ENCODE measurements around the gene HINT2.
A peak's percentile ranks its signal among the peaks of the same experiment; 100 is the strongest.

The HINT2 gene

GRCh38 chr9:35811381-35812024 lies 3.3 kb downstream of the HINT2 start:
- no peak for DNase-seq

GRCh38 chr9:35810122-35810521 lies 4.7 kb downstream of the HINT2 start:
- no peak for DNase-seq

- no peak for DNase-seq
Observed at GRCh38 chr9:35808433-35808832, 6.4 kb downstream of the HINT2 start.

DNA sequence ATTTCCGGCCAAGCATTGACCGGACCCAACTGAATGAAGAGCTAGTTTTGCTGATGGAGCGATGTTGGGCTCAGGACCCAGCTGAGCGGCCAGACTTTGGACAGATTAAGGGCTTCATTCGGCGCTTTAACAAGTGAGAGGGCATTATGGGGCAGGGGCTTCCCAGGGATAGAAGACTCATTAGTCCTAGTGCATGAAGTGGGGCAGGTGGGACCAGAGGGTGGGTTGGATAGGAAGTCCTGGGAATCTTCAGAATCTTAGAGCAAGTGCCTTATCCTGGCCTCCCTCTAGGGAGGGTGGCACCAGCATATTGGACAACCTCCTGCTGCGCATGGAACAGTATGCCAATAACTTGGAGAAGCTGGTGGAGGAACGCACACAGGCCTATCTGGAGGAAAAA lies 8.7 kb downstream of the HINT2 start:
- no peak for DNase-seq

DNA sequence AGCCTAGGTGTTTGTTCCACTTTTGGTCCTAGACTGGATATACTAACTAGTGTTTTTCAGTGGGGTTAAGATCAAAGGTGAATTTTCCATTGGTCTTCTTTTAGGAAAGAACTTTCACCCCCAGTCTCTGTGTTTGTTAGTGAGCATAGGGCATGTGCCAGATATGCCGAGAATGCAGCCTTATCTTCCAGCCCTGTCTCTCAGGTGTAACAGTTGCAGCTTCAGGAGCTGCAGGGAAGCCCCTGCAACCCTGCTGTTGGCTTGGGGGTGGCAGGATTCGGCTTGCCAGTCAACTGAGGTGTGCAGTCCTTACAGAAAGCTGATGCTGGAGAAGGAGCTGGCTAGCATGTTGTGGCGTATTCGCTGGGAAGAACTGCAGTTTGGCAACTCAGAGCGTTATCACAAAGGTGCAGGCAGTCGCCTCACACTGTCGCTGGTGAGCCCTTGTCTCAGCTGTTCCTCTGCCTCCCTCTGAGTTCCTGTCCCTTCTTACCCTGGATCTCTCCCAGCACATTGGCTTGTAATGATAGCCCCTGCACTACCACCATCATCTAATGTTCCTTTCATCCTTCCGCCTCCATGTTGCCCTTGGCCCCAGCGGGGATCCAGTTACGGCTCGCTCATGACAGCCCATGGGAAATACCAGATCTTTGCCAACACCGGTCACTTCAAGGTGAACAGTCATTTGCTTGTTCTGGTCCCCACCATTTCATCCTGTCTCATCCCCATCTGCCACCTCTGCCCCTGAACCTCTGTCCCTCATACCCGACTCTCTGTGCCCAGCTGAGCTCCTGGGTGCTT lies 13.3 kb downstream of the HINT2 start:
- DNase-seq = no peak

DNA sequence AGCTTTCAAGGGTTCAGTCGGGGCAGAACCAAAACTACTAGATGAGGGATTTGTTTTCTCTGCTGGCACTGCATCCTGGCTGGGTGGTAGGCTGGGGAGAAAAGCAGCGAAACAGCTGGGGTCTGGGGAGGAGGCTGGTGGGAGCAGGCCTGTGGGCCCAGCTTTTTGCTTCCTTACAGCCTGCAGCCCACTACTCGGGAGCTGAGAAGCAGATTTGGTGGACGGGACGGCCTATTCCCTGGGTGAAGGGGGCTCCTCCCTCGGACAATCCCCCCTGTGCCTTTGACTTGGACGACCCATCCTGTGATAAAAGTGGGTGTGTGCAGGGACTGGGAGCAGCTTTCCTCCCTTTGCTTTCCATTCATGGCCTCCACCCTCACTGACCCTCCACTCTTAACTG lies 14.3 kb downstream of the HINT2 start:
- DNase-seq = no peak

GRCh38 chr9:35798658-35799374 lies 16.0 kb downstream of the HINT2 start:
- no peak for DNase-seq

- no peak for DNase-seq
Observed at GRCh38 chr9:35797311-35798109, 17.3 kb downstream of the HINT2 start.

- DNase-seq = no peak
Observed at GRCh38 chr9:35795695-35796094, 19.1 kb downstream of the HINT2 start.

DNA sequence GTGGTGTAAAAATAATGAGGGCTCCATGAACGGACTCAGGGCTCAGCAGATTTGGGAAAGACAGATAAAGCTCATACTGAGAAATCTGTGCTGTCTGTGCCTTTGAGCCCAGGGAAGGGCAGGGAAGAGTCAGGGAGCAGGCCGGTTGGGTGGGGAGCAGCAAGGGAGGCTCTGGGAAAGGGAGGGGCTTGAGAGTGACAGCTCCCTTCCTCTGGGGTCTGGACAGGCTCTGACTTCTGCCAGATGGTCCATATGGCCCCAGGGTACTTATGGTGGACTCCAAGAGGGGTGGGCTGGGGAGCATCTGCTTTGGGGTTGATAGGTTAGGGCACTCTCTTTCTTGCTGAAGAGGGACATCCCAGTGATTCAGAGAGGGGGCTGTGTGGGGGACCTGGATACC lies 21.4 kb downstream of the HINT2 start:
- DNase-seq = no peak

DNA sequence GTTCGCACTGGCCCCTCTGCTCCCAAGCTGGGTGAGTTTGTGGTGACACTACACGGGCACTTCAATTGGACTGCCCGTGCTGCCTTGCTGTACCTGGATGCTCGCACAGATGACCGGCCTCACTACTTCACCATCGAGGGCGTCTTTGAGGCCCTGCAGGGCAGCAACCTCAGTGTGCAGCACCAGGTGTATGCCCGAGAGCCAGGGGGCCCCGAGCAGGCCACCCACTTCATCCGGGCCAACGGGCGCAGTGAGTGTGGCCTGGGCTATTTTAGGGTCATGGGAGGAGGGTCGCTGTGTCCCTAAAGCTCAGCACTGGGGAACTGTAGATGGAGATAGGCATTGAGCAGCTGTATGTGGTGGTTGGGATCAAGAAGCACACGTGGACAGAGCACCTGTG lies 22.0 kb downstream of the HINT2 start:
- no peak for DNase-seq

DNA sequence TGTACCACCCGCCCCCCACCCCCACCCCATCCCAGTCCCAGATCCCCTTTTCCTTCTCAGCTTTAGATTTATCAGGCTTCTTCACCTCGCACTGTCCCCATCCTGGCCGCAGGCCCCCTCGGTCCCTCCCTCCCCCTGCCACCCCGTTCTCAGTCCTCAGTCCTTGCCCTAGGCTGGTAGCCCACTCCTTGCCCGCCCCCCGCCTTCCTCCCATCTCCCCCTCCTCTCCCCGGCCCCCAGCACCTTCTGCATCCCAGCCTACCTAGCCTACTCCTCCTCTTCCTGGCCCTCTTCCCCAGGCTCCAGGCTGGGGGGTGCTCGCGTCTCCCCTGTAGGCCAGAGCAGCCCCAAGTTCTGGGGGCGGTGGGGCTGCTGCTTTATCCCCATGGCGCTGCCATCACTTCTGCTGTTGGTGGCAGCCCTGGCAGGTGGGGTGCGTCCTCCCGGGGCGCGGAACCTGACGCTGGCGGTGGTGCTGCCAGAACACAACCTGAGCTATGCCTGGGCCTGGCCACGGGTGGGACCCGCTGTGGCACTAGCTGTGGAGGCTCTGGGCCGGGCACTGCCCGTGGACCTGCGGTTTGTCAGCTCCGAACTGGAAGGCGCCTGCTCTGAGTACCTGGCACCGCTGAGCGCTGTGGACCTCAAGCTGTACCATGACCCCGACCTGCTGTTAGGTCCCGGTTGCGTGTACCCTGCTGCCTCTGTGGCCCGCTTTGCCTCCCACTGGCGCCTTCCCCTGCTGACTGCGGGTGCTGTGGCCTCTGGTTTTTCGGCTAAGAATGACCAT lies 22.6 kb downstream of the HINT2 start:
- DNase-seq = no peak

GRCh38 chr9:35791297-35791921 lies 23.4 kb downstream of the HINT2 start, which contains the start of gene NPR2:
NPR2 (plus strand) TSS chr9:35791591; CDS start chr9:35792409, 818 bp downstream.
- no peak for DNase-seq

GRCh38 chr9:35790385-35791296 lies 24.2 kb downstream of the HINT2 start:
- DNase-seq = peak; percentile 78

DNA sequence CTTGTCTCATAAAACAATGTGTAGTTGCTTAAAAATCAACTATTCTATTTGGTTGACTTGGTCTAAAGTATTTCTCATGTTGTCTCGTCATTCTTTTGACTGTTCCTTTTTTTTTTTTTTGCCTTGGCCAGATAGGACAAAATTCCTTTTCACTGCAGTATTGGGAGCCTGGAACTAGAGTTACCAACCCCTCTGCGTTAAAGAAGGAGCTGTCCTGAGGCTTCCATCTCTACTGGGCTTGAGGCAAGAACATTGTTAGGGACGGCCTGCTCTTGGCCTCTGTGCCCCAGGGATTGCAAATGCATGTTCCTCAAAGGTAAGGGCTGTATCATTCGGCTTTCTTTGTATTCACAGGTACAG lies 24.8 kb downstream of the HINT2 start:
- DNase-seq = no peak

DNA sequence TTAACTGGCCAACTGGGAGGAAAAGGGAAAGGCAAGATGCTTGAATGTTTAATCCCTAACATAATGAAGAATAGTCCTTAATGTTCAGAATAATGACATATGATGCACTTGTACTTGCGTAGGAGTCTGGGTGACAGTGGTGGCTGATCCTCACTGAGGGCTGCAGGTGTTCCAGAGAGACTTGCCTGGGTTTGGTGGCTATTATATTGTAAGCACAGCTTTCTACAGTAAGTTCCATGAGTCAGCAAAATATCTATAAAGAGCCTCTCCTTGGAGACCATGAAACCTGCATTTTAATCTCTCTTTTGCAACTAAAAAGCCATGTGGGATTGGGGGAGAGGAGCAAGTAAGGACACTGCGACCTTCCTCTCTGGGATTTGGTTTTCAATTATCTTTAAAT lies 25.3 kb downstream of the HINT2 start:
- DNase-seq = no peak

DNA sequence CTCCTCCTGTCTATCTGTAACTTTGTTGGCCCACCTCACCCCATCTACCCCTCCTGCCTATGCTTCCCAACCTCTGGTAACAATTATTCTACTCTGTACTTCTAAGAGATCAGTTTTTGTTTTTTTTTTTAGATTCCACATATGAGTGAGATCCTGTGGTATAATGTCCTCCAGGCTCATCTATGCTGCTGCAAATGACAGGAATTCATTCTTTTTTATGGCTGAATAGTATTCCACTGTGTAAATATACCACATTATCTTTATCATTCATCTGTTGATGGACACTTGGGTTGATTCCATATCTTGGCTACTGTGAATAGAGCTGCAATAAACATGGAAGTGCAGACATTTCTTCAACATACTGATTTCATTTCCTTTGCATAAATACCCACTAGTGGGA lies 31.4 kb downstream of the HINT2 start:
- no peak for DNase-seq

DNA sequence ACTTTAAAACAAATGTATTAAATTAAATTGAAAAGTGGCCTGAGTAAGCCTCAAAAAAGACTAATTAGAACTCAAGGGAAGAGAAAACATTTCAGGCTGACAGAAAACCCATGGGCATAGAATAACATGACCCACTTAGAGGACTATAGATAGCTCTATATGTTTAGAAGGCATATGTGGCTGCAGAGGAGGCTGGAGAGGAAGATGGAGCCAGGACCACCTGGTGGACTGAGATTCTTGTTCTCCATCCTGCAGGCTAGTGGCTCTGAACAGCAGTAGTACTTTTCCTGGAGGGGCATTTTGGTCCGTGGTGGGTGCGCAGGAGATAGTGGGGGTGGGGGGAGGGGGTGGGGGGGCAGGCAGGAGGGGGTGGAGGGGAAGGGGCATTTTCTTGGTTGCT lies 33.8 kb downstream of the HINT2 start:
- no peak for DNase-seq

- no peak for DNase-seq
Observed at GRCh38 chr9:35778496-35778895, 36.3 kb downstream of the HINT2 start.

DNA sequence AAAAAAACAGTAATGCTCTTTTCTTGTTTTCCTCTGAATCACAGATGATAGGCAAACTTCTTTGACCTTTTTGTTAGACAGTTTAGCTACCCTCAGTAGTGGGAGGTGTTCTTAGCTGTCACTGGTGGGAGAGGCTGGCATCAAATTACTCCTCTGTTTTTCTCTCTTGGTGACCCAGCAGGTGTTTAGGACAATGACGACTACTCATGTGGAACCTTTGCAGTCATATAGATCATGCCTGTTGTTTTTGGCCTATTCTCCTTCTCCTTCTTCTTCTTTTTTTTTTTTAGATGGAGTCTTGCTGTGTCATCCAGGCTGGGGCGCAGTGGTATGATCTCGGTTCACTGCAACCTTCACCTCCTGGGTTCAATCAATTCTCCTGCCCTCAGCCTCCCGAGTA lies 38.8 kb downstream of the HINT2 start:
- peak; percentile 97 for DNase-seq
